WTC11 (cell line): ENCODE measurements around the gene ANTXR1.

Experiments
- ATF3 ChIP-seq: sonication (generic); formaldehyde crosslinking; conservative IDR thresholded peaks from 2 replicates; pipeline ENCODE4 v1.8.1; 2022; ENCODE audit warnings: mild to moderate bottlenecking, missing genetic modification reagents
- CTCF ChIP-seq: fragments of 200-600 bp; IDR thresholded peaks from 2 replicates; pipeline ENCODE4 v1.8.0; 2022; ENCODE audit warnings: antibody characterized with exemption
- ELF4 ChIP-seq: sonication (generic); formaldehyde crosslinking; IDR thresholded peaks from 2 replicates; pipeline ENCODE4 v1.8.1; 2022; ENCODE audit warnings: low read depth, mild to moderate bottlenecking, moderate library complexity, missing genetic modification reagents
- FOXP1 ChIP-seq: sonication (generic); formaldehyde crosslinking; IDR thresholded peaks from 2 replicates; pipeline ENCODE4 v1.8.0; 2022; ENCODE audit warnings: missing genetic modification reagents, mild to moderate bottlenecking, moderate library complexity, borderline replicate concordance
- GABPB1 ChIP-seq: sonication (generic); formaldehyde crosslinking; IDR thresholded peaks from 2 replicates; pipeline ENCODE4 v1.8.1; 2023; ENCODE audit warnings: mild to moderate bottlenecking, missing genetic modification reagents
- GRHL2 ChIP-seq: fragments of 250-450 bp; sonication (Bioruptor Pico); IDR thresholded peaks from 2 replicates; pipeline ENCODE4 v1.8.0; 2022; ENCODE audit warnings: mild to moderate bottlenecking, moderate library complexity; ENCODE audit not compliant: insufficient replicate concordance, severe bottlenecking
- HMGA2 ChIP-seq: fragments of 250-450 bp; sonication (Bioruptor Pico); IDR thresholded peaks from 2 replicates; pipeline ENCODE4 v1.4.0; 2021; ENCODE audit warnings: mild to moderate bottlenecking, moderate library complexity
- JUN ChIP-seq: sonication (generic); formaldehyde crosslinking; IDR thresholded peaks from 2 replicates; pipeline ENCODE4 v1.8.0; 2023; ENCODE audit warnings: mild to moderate bottlenecking, missing genetic modification reagents
- MAX ChIP-seq: sonication (generic); formaldehyde crosslinking; IDR thresholded peaks from 2 replicates; pipeline ENCODE4 v1.8.0; 2022; ENCODE audit warnings: mild to moderate bottlenecking, missing genetic modification reagents
- NFATC4 ChIP-seq: fragments of 250-450 bp; sonication (Bioruptor Pico); IDR thresholded peaks from 2 replicates; pipeline ENCODE4 v1.9.0; 2021; ENCODE audit warnings: mild to moderate bottlenecking
- SP1 ChIP-seq: sonication (generic); formaldehyde crosslinking; conservative IDR thresholded peaks from 2 replicates; pipeline ENCODE4 v1.8.1; 2022; ENCODE audit warnings: missing genetic modification reagents
- TEAD4 ChIP-seq: sonication (generic); formaldehyde crosslinking; IDR thresholded peaks from 2 replicates; pipeline ENCODE4 v1.8.0; 2022; ENCODE audit warnings: mild to moderate bottlenecking, missing genetic modification reagents
- USF1 ChIP-seq: sonication (generic); formaldehyde crosslinking; IDR thresholded peaks from 2 replicates; pipeline ENCODE4 v1.8.0; 2022; ENCODE audit warnings: mild to moderate bottlenecking, missing genetic modification reagents
- ZSCAN18 ChIP-seq: fragments of 250-450 bp; sonication (Bioruptor Pico); IDR thresholded peaks from 2 replicates; pipeline ENCODE4 v2.1.2; 2022; ENCODE audit warnings: mild to moderate bottlenecking, moderate library complexity

GRCh38 chr2:69124343-69124742, 111.4 kb downstream of the ANTXR1 start:
- TF ChIP-seq CTCF (no peak), NFATC4 (CRISPR knock-in tag) (no peak), HMGA2 (CRISPR knock-in tag) (no peak), JUN (CRISPR knock-in tag) (no peak), SP1 (CRISPR knock-in tag) (no peak), MAX (CRISPR knock-in tag) (no peak), TEAD4 (CRISPR knock-in tag) (no peak), ZSCAN18 (CRISPR knock-in tag) (no peak), USF1 (no peak), GABPB1 (CRISPR knock-in tag) (no peak), FOXP1 (CRISPR knock-in tag) (no peak), GRHL2 (no peak), ELF4 (CRISPR knock-in tag) (no peak), ATF3 (no peak)
